ENCODE results near the gene WHRN. TPM values are rescaled to one million over a fixed set of nuclear protein-coding genes. Genes with fewer than 3 reads are reported as not detected.

Gene WHRN
- total RNA-seq, 1 experiment from 2014 or later = 24.3 TPM

GRCh38 chr9:114480746-114481435, 24.4 kb downstream of the WHRN start:
- ChIA-PET CTCF (interaction anchor here (0.7 kb wide), 2 partner anchors 75 to 172 kb away, joined by 3 to 4 read pairs; no protein-coding TSS in a partner anchor), POLR2A (no interaction called here)
- H3K36me3 Mint-ChIP-seq = no peaks in the 10 kb centered on the region
- no peak for DNase-seq (ENCODE audit: low spot score)
- H3K4me3 Mint-ChIP-seq = no peak overlapping the region
- ATAC-seq = no peak
- no peaks in the 10 kb centered on the region for H3K27me3 Mint-ChIP-seq (ENCODE audit: low read depth)
- H3K4me1 Mint-ChIP-seq = peaks cover 9% of the 10 kb centered on the region
- no peak overlapping the region for H3K27ac Mint-ChIP-seq
- no peaks in the 10 kb centered on the region for H3K9me3 Mint-ChIP-seq
- TF ChIP-seq PRDM15 (CRISPR knock-in tag; IDR thresholded peaks at IDR 0.05) (no peak), NFE2L1 (CRISPR knock-in tag; IDR thresholded peaks at IDR 0.05) (no peak), ZNF532 (CRISPR knock-in tag; IDR thresholded peaks at IDR 0.05; ENCODE audit: borderline replicate concordance) (no peak), IRF1 (CRISPR knock-in tag; IDR thresholded peaks at IDR 0.05) (no peak), ATF6 (CRISPR knock-in tag; IDR thresholded peaks at IDR 0.05) (no peak), ERG (CRISPR knock-in tag; IDR thresholded peaks at IDR 0.05) (no peak), FOXJ3 (CRISPR knock-in tag; IDR thresholded peaks at IDR 0.05; ENCODE audit: borderline replicate concordance) (no peak), FOXP4 (CRISPR knock-in tag; IDR thresholded peaks at IDR 0.05) (no peak), USF1 (CRISPR knock-in tag; IDR thresholded peaks at IDR 0.05) (no peak), ZNF512 (CRISPR knock-in tag; IDR thresholded peaks at IDR 0.05; ENCODE audit: borderline replicate concordance) (no peak), MLX (CRISPR knock-in tag; IDR thresholded peaks at IDR 0.05) (no peak), CDX4 (CRISPR knock-in tag; IDR thresholded peaks at IDR 0.05; ENCODE audit: borderline replicate concordance) (no peak), SMAD4 (CRISPR knock-in tag; IDR thresholded peaks at IDR 0.05) (no peak), TP53 (CRISPR knock-in tag; IDR thresholded peaks at IDR 0.05) (no peak), ZBTB21 (CRISPR knock-in tag; IDR thresholded peaks at IDR 0.05; ENCODE audit: borderline replicate concordance) (no peak), CBFB (CRISPR knock-in tag; IDR thresholded peaks at IDR 0.05; ENCODE audit: low read depth) (no peak), EMX1 (CRISPR knock-in tag; IDR thresholded peaks at IDR 0.05) (no peak)
